HepG2 (cell line): Measurements from ENCODE around the gene PADI6.

Experiments used
- IRF1 ChIP-seq: sonication (generic); formaldehyde crosslinking; IDR thresholded peaks from 2 replicates; pipeline ENCODE4 v1.4.0; 2020; ENCODE audit warnings: low read depth, mild to moderate bottlenecking, missing genetic modification reagents
- MYNN ChIP-seq: sonication (generic); formaldehyde crosslinking; IDR thresholded peaks from 2 replicates; pipeline ENCODE4 v1.4.0; 2020; ENCODE audit warnings: mild to moderate bottlenecking, low read depth, missing genetic modification reagents
- POLR2A ChIP-seq, 2 experiments: IDR thresholded peaks; 2 replicates each; pipeline ENCODE4 v1.6.1; 2011; ENCODE audit warnings: low read depth in 2 of 2, low read length in 2 of 2, mild to moderate bottlenecking in 1 of 2, moderate library complexity in 1 of 2; ENCODE audit not compliant: insufficient read depth in 1 of 2
- REST ChIP-seq, 2 experiments: IDR thresholded peaks; 2 replicates each; pipeline ENCODE4 v1.6.1; 2011 to 2012; ENCODE audit warnings: low read length in 2 of 2, borderline replicate concordance in 1 of 2, low read depth in 1 of 2, mild to moderate bottlenecking in 1 of 2, moderate library complexity in 1 of 2

DNA sequence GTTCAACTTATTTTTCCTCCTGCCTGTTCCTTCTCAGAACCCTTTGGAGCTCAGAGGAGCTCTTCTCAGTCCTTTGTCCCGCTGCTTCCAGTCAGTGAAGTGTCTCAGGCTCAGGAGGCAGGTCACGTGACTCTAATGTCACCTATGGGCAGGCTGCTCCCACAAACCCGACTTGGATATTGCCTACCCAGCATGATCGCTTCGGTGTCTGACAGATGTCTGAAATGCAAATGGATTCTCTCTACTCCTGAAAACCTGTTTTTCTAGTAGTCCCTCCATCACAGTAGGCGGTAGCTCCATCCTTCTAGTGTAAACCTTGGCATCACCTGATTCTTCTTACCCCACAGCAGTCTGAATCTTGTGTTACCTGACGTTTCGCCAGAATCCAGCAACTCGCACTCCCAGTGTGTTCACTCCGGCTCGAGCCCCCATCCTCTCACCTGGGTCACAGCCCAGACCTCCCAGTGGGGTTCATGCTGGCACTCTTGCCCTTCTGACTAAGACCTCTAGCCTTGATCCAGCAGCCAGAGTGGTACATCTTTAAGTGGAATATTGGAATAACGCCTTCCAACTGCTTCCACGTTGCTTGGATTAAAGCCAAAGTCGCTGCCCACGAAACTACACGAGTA, 5.4 kb downstream of the PADI6 start:
- no peak for TF ChIP-seq POLR2A (IDR thresholded peaks at IDR 0.05; ENCODE audit: insufficient read depth in 1 of 2, low read depth in 2 of 2, low read length in 2 of 2)
- TF ChIP-seq IRF1 (CRISPR knock-in tag) = no peak
- TF ChIP-seq MYNN (CRISPR knock-in tag) = no peak
- TF ChIP-seq REST (IDR thresholded peaks at IDR 0.05; ENCODE audit: borderline replicate concordance in 1 of 2, low read depth in 1 of 2, low read length in 2 of 2) = no peak
